Gastroesophageal sphincter (tissue), 3 donors: Measurements from ENCODE around the gene NISCH.

Experiments
- POLR2A ChIP-seq, 2 donors: fragments of 450-650 bp; IDR thresholded peaks; one replicate each; pipeline ENCODE4 v1.6.1; 2017; ENCODE audit warnings: antibody characterized with exemption in 2 of 2, mild to moderate bottlenecking in 2 of 2, moderate library complexity in 1 of 2
- TF ChIP-seq, protein P1 (sequence below), 4 experiments: fragments of 200-600 bp in 2 of 4; fragments of 450-650 bp in 2 of 4; sonication (generic) in 1 of 4; IDR thresholded peaks; one replicate each; pipeline ENCODE4 v1.5.1; 2017 to 2019; ENCODE audit warnings: antibody characterized with exemption in 4 of 4, mild to moderate bottlenecking in 2 of 4, moderate library complexity in 2 of 4

DNA sequence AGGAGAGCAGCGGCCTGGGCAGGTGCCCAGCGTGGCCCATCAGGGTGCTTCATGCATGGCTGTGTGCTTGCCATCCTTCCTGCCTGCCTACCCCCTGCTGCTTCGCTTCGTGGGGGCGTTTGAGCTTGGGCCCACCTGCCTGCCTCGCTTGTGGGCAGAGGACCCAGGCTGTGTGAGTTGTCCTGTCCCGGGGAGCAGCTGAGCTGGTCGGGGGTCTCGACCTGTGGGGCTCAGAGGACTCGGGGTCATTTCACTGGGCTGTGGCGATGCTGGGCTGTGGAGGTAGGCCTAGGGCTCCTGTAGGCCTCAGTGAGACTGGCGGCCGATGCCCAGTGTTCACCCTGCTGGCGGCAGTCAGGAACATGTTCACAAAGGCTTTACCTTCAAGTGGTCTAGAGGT is 27.7 kb downstream of the NISCH start:
- TF ChIP-seq POLR2A (IDR thresholded peaks at IDR 0.05): no peak
- TF ChIP-seq, protein P1, sequence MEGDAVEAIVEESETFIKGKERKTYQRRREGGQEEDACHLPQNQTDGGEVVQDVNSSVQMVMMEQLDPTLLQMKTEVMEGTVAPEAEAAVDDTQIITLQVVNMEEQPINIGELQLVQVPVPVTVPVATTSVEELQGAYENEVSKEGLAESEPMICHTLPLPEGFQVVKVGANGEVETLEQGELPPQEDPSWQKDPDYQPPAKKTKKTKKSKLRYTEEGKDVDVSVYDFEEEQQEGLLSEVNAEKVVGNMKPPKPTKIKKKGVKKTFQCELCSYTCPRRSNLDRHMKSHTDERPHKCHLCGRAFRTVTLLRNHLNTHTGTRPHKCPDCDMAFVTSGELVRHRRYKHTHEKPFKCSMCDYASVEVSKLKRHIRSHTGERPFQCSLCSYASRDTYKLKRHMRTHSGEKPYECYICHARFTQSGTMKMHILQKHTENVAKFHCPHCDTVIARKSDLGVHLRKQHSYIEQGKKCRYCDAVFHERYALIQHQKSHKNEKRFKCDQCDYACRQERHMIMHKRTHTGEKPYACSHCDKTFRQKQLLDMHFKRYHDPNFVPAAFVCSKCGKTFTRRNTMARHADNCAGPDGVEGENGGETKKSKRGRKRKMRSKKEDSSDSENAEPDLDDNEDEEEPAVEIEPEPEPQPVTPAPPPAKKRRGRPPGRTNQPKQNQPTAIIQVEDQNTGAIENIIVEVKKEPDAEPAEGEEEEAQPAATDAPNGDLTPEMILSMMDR (IDR thresholded peaks at IDR 0.05): no peak
